Astrocyte (in vitro differentiated cells and primary cell): ENCODE measurements around the gene CRACR2A.

ENCODE experiments used
- EZH2 ChIP-seq: IDR thresholded peaks from 2 replicates; pipeline ENCODE4 v1.6.1; 2012; ENCODE audit warnings: mild to moderate bottlenecking, low read length, inconsistent platforms; ENCODE audit not compliant: insufficient read depth
- TF ChIP-seq, protein P1 (sequence below): IDR thresholded peaks from 2 replicates; pipeline ENCODE4 v1.5.1; 2011; ENCODE audit warnings: low read depth, mild to moderate bottlenecking, inconsistent platforms, low read length, moderate library complexity; ENCODE audit not compliant: insufficient read depth

DNA sequence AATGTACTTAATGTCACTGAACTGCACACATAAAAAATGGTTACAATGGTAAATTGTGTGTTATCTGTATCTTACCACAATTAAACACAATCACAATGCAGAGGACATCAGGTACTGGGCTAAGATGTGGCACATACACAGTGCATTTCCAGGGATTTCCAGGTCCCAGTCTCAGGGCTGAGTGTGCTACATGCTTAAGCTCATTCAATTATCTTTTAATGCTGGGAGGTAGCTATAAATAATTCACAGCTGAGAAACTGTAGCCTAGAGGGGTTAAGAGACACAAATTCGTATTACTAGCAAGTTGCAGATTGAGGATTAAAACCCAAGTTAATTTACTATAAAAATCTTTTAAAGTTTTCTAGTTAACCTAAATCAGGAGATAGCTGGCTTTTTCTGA is 67.1 kb downstream of the CRACR2A start:
- TF ChIP-seq EZH2 = no peak
- TF ChIP-seq, protein P1, sequence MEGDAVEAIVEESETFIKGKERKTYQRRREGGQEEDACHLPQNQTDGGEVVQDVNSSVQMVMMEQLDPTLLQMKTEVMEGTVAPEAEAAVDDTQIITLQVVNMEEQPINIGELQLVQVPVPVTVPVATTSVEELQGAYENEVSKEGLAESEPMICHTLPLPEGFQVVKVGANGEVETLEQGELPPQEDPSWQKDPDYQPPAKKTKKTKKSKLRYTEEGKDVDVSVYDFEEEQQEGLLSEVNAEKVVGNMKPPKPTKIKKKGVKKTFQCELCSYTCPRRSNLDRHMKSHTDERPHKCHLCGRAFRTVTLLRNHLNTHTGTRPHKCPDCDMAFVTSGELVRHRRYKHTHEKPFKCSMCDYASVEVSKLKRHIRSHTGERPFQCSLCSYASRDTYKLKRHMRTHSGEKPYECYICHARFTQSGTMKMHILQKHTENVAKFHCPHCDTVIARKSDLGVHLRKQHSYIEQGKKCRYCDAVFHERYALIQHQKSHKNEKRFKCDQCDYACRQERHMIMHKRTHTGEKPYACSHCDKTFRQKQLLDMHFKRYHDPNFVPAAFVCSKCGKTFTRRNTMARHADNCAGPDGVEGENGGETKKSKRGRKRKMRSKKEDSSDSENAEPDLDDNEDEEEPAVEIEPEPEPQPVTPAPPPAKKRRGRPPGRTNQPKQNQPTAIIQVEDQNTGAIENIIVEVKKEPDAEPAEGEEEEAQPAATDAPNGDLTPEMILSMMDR = no peak
